HepG2 (cell line): ENCODE data around the gene NUDT13. TPM values are rescaled to one million over a fixed set of nuclear protein-coding genes. Genes with fewer than 3 reads are reported as not detected.

Source experiments
- ATM ChIP-seq: fragments of 450-650 bp; IDR thresholded peaks from 2 replicates; pipeline ENCODE4 v1.7.1; 2017; ENCODE audit warnings: mild to moderate bottlenecking, borderline replicate concordance
- FOXO1 ChIP-seq: sonication (generic); formaldehyde crosslinking; IDR thresholded peaks from 2 replicates; pipeline ENCODE4 v1.4.0; 2020; ENCODE audit warnings: missing genetic modification reagents
- HCFC1 ChIP-seq: fragments of 150-350 bp; IDR thresholded peaks from 2 replicates; pipeline ENCODE4 v1.6.1; 2014; ENCODE audit warnings: low read depth, low read length
- MAX ChIP-seq: IDR thresholded peaks from 2 replicates; pipeline ENCODE4 v1.6.1; 2012; ENCODE audit warnings: inconsistent platforms
- POLR2AphosphoS5 ChIP-seq: IDR thresholded peaks from 2 replicates; pipeline ENCODE4 v1.6.1; 2012; ENCODE audit warnings: low read depth, low read length
- SAP130 ChIP-seq: IDR thresholded peaks from 2 replicates; pipeline ENCODE4 v1.6.1; 2016; ENCODE audit warnings: low read depth
- XBP1 ChIP-seq: sonication (generic); formaldehyde crosslinking; IDR thresholded peaks from 2 replicates; pipeline ENCODE4 v1.5.0; 2020; ENCODE audit warnings: missing genetic modification reagents
- ZNF362 ChIP-seq: sonication (generic); formaldehyde crosslinking; IDR thresholded peaks from 2 replicates; pipeline ENCODE4 v1.4.0; 2020; ENCODE audit warnings: missing genetic modification reagents, mild to moderate bottlenecking, borderline replicate concordance
- ZSCAN12 ChIP-seq: sonication (generic); formaldehyde crosslinking; IDR thresholded peaks from 2 replicates; pipeline ENCODE4 v1.9.0; 2021; ENCODE audit warnings: mild to moderate bottlenecking, missing genetic modification reagents
- ZSCAN20 ChIP-seq: sonication (generic); formaldehyde crosslinking; IDR thresholded peaks from 2 replicates; pipeline ENCODE4 v1.4.0; 2020; ENCODE audit warnings: missing genetic modification reagents, mild to moderate bottlenecking, borderline replicate concordance
- polyA plus RNA-seq, 8 experiments: library from polyadenylated mRNA; depleted of rRNA in 3 of 8; stranded (reverse) in 7 of 8; unstranded in 1 of 8; fragments of >200 nt; fragmentation: Illumina TruSeq in 4 of 8; extraction: Trizol in 4 of 8; gene quantifications; 2 replicates each; pipeline versions ENCODE4 v1.2.1 to v1.2.3, GENCODE V29; 2011 to 2016; ENCODE audit warnings: low read depth in 4 of 8, missing spikeins in 1 of 8, mixed read lengths in 1 of 8; ENCODE audit not compliant: insufficient read depth in 1 of 8
- total RNA-seq, 5 experiments: library from RNA; depleted of rRNA; stranded (reverse); fragments of >200 nt; fragmentation: Illumina TruSeq; extraction: Trizol; gene quantifications; 2 replicates each; pipeline ENCODE4 v1.2.3, GENCODE V29; 2016; ENCODE audit warnings: low read depth in 1 of 5
- TF ChIP-seq, protein P1 (sequence below): sonication (generic); formaldehyde crosslinking; IDR thresholded peaks from 2 replicates; pipeline ENCODE4 v1.5.0; 2020; ENCODE audit warnings: mild to moderate bottlenecking, missing genetic modification reagents
- TF ChIP-seq, protein P2 (sequence below): sonication (generic); formaldehyde crosslinking; IDR thresholded peaks from 2 replicates; pipeline ENCODE4 v1.5.0; 2020; ENCODE audit warnings: mild to moderate bottlenecking, missing genetic modification reagents, borderline replicate concordance

Gene NUDT13
- total and polyA plus RNA-seq, 2 of the 13 experiments (the other 11 are each of a cell fraction or from before 2014, with no cell fraction given) = 4.2 to 6.5 TPM

GRCh38 chr10:73095481-73096021 is 14.7 kb upstream of the NUDT13 start (continued):
- TF ChIP-seq MAX (peak; percentile 18; the same call in 1 of the 2 replicates), ZSCAN12 (no peak), ZSCAN20 (CRISPR knock-in tag) (no peak), ATM (no peak), FOXO1 (CRISPR knock-in tag) (no peak), POLR2AphosphoS5 (peak; percentile 64), SAP130 (CRISPR knock-in tag) (peak; percentile 26), XBP1 (no peak), ZNF362 (CRISPR knock-in tag) (peak; percentile 50; the same call in 1 of the 2 replicates), HCFC1 (no peak)
- TF ChIP-seq, protein P1, sequence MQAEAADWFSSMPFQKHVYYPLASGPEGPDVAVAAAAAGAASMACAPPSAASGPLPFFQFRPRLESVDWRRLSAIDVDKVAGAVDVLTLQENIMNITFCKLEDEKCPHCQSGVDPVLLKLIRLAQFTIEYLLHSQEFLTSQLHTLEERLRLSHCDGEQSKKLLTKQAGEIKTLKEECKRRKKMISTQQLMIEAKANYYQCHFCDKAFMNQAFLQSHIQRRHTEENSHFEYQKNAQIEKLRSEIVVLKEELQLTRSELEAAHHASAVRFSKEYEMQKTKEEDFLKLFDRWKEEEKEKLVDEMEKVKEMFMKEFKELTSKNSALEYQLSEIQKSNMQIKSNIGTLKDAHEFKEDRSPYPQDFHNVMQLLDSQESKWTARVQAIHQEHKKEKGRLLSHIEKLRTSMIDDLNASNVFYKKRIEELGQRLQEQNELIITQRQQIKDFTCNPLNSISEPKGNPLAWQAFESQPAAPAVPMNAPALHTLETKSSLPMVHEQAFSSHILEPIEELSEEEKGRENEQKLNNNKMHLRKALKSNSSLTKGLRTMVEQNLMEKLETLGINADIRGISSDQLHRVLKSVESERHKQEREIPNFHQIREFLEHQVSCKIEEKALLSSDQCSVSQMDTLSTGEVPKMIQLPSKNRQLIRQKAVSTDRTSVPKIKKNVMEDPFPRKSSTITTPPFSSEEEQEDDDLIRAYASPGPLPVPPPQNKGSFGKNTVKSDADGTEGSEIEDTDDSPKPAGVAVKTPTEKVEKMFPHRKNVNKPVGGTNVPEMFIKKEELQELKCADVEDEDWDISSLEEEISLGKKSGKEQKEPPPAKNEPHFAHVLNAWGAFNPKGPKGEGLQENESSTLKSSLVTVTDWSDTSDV (CRISPR knock-in tag) = no peak
- TF ChIP-seq, protein P2, sequence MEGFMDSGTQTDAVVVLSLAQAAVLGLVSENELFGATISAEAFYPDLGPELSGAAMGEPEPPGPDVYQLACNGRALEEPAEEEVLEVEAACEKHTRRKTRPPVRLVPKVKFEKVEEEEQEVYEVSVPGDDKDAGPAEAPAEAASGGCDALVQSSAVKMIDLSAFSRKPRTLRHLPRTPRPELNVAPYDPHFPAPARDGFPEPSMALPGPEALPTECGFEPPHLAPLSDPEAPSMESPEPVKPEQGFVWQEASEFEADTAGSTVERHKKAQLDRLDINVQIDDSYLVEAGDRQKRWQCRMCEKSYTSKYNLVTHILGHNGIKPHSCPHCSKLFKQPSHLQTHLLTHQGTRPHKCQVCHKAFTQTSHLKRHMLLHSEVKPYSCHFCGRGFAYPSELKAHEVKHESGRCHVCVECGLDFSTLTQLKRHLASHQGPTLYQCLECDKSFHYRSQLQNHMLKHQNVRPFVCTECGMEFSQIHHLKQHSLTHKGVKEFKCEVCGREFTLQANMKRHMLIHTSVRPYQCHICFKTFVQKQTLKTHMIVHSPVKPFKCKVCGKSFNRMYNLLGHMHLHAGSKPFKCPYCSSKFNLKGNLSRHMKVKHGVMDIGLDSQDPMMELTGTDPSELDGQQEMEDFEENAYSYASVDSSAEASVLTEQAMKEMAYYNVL (CRISPR knock-in tag) = no peak
- TF ChIP-seq, all 625 proteins: peak for 11
